H1 (cell line): ENCODE results near the gene RERGL. TPM values are rescaled to one million over a fixed set of nuclear protein-coding genes. Genes with fewer than 3 reads are reported as not detected.

Source experiments
- BRCA1 ChIP-seq: IDR thresholded peaks from 2 replicates; pipeline ENCODE4 v1.6.1; 2012; ENCODE audit warnings: low read depth, low read length, improper control_type of control experiment
- CHD7 ChIP-seq: fragments of 300-600 bp; sonication (generic); IDR thresholded peaks from 2 replicates; pipeline ENCODE4 v1.7.1; 2012; ENCODE audit warnings: low read length, moderate library complexity, mild to moderate bottlenecking, inconsistent platforms; ENCODE audit not compliant: insufficient replicate concordance
- CREB1 ChIP-seq: IDR thresholded peaks from 2 replicates; pipeline ENCODE4 v1.6.1; 2012; ENCODE audit warnings: inconsistent platforms
- HDAC6 ChIP-seq: IDR thresholded peaks from one replicate; pipeline ENCODE4 v1.7.1; 2012; ENCODE audit warnings: low read depth, mild to moderate bottlenecking, inconsistent platforms, low read length, moderate library complexity
- POLR2A ChIP-seq, 2 experiments: IDR thresholded peaks; 1 replicate in 1 of 2; 2 replicates in 1 of 2; pipeline ENCODE4 v1.6.1; 2011; ENCODE audit warnings: low read depth in 2 of 2, low read length in 2 of 2, mild to moderate bottlenecking in 2 of 2; ENCODE audit errors: control extremely low read depth in 1 of 2
- RXRA ChIP-seq: IDR thresholded peaks from 2 replicates; pipeline ENCODE4 v1.6.1; 2011; ENCODE audit warnings: low read depth, mild to moderate bottlenecking, low read length, moderate library complexity; ENCODE audit not compliant: insufficient read depth
- SIRT6 ChIP-seq: IDR thresholded peaks from one replicate; pipeline ENCODE4 v1.7.1; 2012; ENCODE audit warnings: low read length, inconsistent platforms
- SP2 ChIP-seq: IDR thresholded peaks from 2 replicates; pipeline ENCODE4 v1.6.1; 2012; ENCODE audit warnings: mild to moderate bottlenecking, low read length, inconsistent platforms
- SRF ChIP-seq: IDR thresholded peaks from 2 replicates; pipeline ENCODE4 v1.6.1; 2011; ENCODE audit warnings: mild to moderate bottlenecking, low read depth, low read length, moderate library complexity
- polyA plus RNA-seq, 7 experiments: library from polyadenylated mRNA; depleted of rRNA in 3 of 7; stranded (reverse) in 5 of 7; unstranded in 2 of 7; fragments of >200 nt in 5 of 7; fragments of 200-250 nt in 2 of 7; gene quantifications; 1 replicate in 5 of 7; 2 replicates in 1 of 7; 4 replicates in 1 of 7; pipeline versions ENCODE4 v1.2.1 to v1.2.3, GENCODE V29; 2011 to 2013; ENCODE audit warnings: missing spikeins in 2 of 7, mixed read lengths in 2 of 7
- total RNA-seq: library from RNA; stranded (reverse); fragmentation: NEBNext Ultra II Directional; extraction: Animal tissue kit (Norgen Biotek cat#: 25700); gene quantifications from 2 replicates; pipeline ENCODE4 v1.2.1, GENCODE V29; 2021

RERGL gene
- total and polyA plus RNA-seq, 2 of the 8 experiments (the other 6 are each of a cell fraction or from before 2014, with no cell fraction given), result not detected

- no peak for TF ChIP-seq CHD7
- TF ChIP-seq SP2, result no peak
- TF ChIP-seq SRF, result no peak
- TF ChIP-seq POLR2A (IDR thresholded peaks at IDR 0.05; ENCODE audit: control extremely low read depth in 1 of 2, low read depth in 2 of 2, low read length in 2 of 2), result no peak
- no peak for TF ChIP-seq BRCA1
- TF ChIP-seq SIRT6, result no peak
- no peak for TF ChIP-seq HDAC6
- TF ChIP-seq CREB1, result no peak
- no peak for TF ChIP-seq RXRA
These were observed at the start of gene RERGL (continued) for GRCh38 chr12:18090093-18090492.
